Measurements from ENCODE around the gene ZNF608.

ZNF608 gene

DNA sequence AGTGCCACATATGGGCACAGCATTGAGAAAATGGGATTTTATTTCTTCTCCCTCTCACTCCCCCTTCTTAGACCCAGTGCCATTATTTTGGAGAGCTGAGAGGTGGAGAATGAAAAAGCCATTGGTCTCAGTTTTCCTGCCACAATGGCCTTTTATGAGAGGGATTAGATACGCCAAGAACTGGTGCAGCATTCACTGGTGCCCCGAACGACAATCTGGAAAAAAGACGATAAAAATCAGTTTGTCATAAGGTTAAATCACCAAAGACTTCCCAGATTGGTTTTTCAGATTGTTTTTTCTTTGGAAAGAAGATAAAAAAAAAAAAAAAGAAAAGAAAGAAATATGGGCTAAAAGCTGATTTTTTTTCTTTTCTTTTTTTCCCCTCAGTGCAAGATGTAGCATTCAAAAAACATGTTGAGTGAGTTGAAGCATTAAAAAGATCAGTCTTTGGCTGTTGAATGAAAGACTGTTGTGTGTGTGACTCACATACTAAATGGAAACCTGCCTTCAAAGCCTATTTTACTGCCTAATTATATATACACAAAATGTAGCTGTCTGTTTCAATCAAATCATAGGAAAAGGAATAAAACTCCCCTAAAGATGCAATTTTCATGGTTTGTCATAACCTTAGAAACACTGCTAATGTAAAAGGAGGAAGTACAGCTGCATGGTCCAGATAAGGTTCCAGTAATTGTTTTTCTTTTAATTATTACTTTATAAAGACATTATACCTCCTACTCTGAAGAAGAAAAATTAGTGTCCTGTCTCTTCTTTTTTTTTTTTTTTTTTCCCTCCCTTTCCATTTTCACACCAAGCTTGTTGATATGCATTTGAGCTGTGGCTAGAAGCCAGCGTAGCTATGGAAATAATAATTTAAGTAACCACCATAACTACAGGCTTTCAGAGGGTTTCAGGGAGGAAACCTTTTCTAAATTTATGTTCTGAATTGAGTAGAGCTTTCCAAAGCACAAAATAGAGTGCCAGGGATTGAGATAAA is 27.2 kb upstream of the ZNF608 start:
- H3K27ac ChIP-seq (ENCODE audit: low read length), result no peak overlapping the region
- no peaks in the 10 kb centered on the region for H3K9me3 ChIP-seq (ENCODE audit: control insufficient read depth in 2 of 2, low read length in 2 of 2)
- H3K36me3 ChIP-seq (ENCODE audit: control insufficient read depth in 2 of 2, insufficient read depth in 2 of 2, low read length in 2 of 2), result no peaks in the 10 kb centered on the region
- no peak overlapping the region for H3K9ac ChIP-seq (ENCODE audit: low read length in 2 of 2)
- H3K27me3 ChIP-seq (ENCODE audit: control insufficient read depth in 1 of 2, insufficient read depth in 2 of 2, low read length in 2 of 2), result no peaks in the 10 kb centered on the region
- H3K4me3 ChIP-seq (ENCODE audit: low read length in 2 of 2), result no peak overlapping the region
- H3K4me1 ChIP-seq (ENCODE audit: control insufficient read depth, insufficient read depth, low read length), result no peaks in the 10 kb centered on the region

DNA sequence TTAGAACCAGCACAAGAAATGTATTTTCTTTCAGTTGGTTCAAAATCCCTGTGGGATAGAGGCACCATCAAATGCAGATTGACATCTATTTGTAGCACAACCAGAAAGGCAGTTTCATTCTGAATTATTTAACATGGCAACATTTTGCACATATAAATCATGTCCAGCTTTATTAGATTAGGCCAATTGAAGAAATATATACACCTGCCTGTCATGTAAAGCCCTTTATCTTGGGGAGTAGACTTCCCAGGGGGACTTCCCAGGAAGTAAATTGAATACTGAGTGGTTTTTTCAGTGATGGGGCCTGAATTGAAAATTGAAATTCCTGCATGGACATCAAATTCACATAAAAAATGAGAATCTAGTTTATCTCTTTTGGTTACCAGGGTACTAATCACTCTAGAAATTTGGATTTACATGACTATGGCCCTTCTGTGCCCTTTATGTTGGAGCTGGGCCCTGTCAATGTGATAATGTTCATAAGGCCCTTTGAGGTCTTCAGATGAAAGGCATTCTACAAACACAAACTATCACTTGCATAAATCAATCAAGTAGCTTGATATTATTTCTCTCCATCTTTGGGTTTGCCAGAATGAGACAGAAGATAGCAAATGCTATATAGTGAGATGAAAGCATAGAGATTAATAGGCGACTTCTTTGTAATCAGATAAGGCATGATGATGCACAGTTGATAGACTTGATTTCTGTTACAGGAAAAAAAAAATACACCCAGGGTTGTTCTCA is 26.2 kb upstream of the ZNF608 start:
- no peak overlapping the region for H3K9ac ChIP-seq (ENCODE audit: low read length in 2 of 2)
- H3K27me3 ChIP-seq (ENCODE audit: control insufficient read depth in 1 of 2, insufficient read depth in 2 of 2, low read length in 2 of 2), result no peaks in the 10 kb centered on the region
- H3K36me3 ChIP-seq (ENCODE audit: control insufficient read depth in 2 of 2, insufficient read depth in 2 of 2, low read length in 2 of 2), result no peaks in the 10 kb centered on the region
- no peaks in the 10 kb centered on the region for H3K9me3 ChIP-seq (ENCODE audit: control insufficient read depth in 2 of 2, low read length in 2 of 2)
- no peaks in the 10 kb centered on the region for H3K4me1 ChIP-seq (ENCODE audit: control insufficient read depth, insufficient read depth, low read length)
- H3K4me3 ChIP-seq (ENCODE audit: low read length in 2 of 2), result no peak overlapping the region
- no peak overlapping the region for H3K27ac ChIP-seq (ENCODE audit: low read length)

DNA sequence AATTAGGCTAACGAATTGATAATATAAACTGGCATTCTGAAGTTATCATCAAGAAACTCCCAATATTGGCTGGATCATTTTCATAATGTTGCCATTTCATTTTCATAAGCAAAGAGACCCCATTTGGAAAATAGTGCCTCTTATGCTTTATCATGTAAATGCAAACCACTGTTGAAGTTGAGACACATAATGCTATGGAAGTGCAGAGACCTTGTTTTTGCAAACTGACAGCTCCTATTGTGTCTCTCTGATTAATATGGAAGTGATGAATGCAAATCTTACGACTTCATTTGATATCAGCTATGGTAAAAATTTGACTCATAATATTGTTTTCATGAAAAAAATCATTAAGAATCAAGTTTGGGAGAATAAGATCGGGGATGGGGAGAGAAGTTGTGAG is 25.3 kb upstream of the ZNF608 start:
- Histone ChIP-seq H3K4me3 (ENCODE audit: low read length in 2 of 2) (no peak overlapping the region), H3K27ac (ENCODE audit: low read length) (no peak overlapping the region), H3K36me3 (ENCODE audit: control insufficient read depth in 2 of 2, insufficient read depth in 2 of 2, low read length in 2 of 2) (no peaks in the 10 kb centered on the region), H3K27me3 (ENCODE audit: control insufficient read depth in 1 of 2, insufficient read depth in 2 of 2, low read length in 2 of 2) (no peaks in the 10 kb centered on the region), H3K4me1 (ENCODE audit: control insufficient read depth, insufficient read depth, low read length) (no peaks in the 10 kb centered on the region), H3K9me3 (ENCODE audit: control insufficient read depth in 2 of 2, low read length in 2 of 2) (no peaks in the 10 kb centered on the region), H3K9ac (ENCODE audit: low read length in 2 of 2) (no peak overlapping the region)

DNA sequence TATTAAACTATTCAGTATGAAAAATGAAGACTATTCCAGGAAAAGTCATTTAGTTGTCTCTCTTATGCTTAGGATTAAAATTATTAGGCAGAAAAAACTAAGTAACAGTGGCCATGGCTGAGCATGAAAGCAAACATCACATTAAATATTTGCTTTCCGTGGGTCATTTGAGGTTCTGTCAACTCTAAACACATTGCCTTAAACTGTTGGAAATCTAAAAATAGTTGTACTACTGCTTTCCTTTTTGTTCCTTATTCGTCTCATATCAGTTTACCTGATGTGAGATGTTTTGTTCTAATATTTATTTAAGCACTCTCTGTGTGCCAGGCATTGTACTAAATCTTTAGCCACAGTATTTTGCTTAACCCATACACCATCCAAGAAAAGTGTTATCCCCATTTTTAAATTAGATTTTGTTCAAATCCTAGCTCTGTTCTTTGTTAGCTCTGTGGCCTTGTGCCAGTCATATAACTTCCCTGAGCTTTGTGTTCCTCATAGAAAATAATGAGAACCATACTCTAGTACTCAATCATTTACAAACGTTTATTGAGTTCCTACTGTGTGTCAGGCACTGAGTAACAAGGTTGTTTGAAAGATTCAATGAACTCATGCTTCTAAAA is 18.7 kb upstream of the ZNF608 start:
- H3K9ac ChIP-seq (ENCODE audit: low read length in 2 of 2), result no peak overlapping the region
- H3K4me3 ChIP-seq (ENCODE audit: low read length in 2 of 2), result no peak overlapping the region
- H3K36me3 ChIP-seq (ENCODE audit: control insufficient read depth in 2 of 2, insufficient read depth in 2 of 2, low read length in 2 of 2), result no peaks in the 10 kb centered on the region
- no peaks in the 10 kb centered on the region for H3K4me1 ChIP-seq (ENCODE audit: control insufficient read depth, insufficient read depth, low read length)
- H3K27me3 ChIP-seq (ENCODE audit: control insufficient read depth in 1 of 2, insufficient read depth in 2 of 2, low read length in 2 of 2), result no peaks in the 10 kb centered on the region
- H3K27ac ChIP-seq (ENCODE audit: low read length), result no peak overlapping the region
- no peaks in the 10 kb centered on the region for H3K9me3 ChIP-seq (ENCODE audit: control insufficient read depth in 2 of 2, low read length in 2 of 2)

DNA sequence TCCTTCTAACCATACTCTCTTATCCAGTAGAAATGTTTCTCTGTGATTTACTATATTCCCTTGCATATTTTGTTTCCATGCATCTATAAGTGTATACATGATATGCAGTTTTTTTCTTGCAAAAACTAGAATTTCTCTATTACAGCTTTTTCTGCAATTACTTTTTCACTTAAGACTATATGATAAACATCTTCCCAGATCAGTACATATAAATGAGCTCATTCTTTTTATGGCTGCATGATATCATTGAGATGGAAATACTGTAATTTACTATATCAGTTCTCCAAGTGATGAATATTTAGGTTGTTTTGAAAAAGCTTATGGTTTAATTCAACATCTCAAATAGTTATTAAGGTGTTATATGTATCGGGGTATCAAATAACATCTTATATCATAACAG is 18.1 kb upstream of the ZNF608 start:
- no peaks in the 10 kb centered on the region for H3K36me3 ChIP-seq (ENCODE audit: control insufficient read depth in 2 of 2, insufficient read depth in 2 of 2, low read length in 2 of 2)
- no peaks in the 10 kb centered on the region for H3K27me3 ChIP-seq (ENCODE audit: control insufficient read depth in 1 of 2, insufficient read depth in 2 of 2, low read length in 2 of 2)
- H3K27ac ChIP-seq (ENCODE audit: low read length), result no peak overlapping the region
- no peak overlapping the region for H3K4me3 ChIP-seq (ENCODE audit: low read length in 2 of 2)
- H3K9me3 ChIP-seq (ENCODE audit: control insufficient read depth in 2 of 2, low read length in 2 of 2), result no peaks in the 10 kb centered on the region
- H3K9ac ChIP-seq (ENCODE audit: low read length in 2 of 2), result no peak overlapping the region
- no peaks in the 10 kb centered on the region for H3K4me1 ChIP-seq (ENCODE audit: control insufficient read depth, insufficient read depth, low read length)

DNA sequence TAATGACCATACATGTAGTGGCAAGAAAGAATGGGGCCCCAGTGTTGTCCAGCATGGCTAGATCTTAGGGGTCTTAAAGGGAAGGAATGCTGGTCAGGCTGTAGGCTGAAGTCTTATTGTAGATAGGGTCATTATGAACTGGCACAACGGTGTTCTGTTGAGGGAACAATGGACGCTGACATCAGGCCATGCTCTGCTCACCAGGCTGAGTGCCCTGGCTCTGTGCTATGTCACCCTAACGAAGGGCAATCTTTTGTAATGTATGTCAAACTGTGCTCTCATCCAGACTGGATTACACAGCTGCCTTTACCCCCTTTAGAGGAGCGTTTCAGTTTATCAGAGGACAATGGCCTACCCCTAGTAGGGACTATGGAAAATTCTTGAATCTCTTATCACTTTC is 14.6 kb upstream of the ZNF608 start:
- no peaks in the 10 kb centered on the region for H3K4me1 ChIP-seq (ENCODE audit: control insufficient read depth, insufficient read depth, low read length)
- H3K27me3 ChIP-seq (ENCODE audit: control insufficient read depth in 1 of 2, insufficient read depth in 2 of 2, low read length in 2 of 2), result no peaks in the 10 kb centered on the region
- H3K4me3 ChIP-seq (ENCODE audit: low read length in 2 of 2), result no peak overlapping the region
- H3K36me3 ChIP-seq (ENCODE audit: control insufficient read depth in 2 of 2, insufficient read depth in 2 of 2, low read length in 2 of 2), result no peaks in the 10 kb centered on the region
- H3K9me3 ChIP-seq (ENCODE audit: control insufficient read depth in 2 of 2, low read length in 2 of 2), result no peaks in the 10 kb centered on the region
- no peak overlapping the region for H3K9ac ChIP-seq (ENCODE audit: low read length in 2 of 2)
- no peak overlapping the region for H3K27ac ChIP-seq (ENCODE audit: low read length)

DNA sequence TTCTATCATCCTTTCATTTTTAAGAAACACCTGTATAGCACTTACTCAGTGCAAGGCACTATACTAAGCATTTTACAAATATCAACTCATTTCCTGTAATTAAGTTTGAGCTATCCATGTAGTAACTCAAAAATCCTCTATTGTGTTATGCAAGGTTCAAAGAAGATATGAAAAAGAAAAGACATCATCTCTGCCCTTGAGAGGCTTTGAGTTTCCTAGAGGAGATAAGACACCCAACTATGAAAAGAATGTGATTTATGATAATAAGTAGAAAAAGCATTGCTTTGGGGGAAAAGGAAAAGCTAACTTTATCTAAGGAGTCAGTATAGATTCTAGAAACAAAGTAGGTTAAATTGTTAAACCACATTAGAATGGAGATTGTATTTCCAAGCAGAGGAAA is 14.2 kb upstream of the ZNF608 start:
- Histone ChIP-seq H3K36me3 (ENCODE audit: control insufficient read depth in 2 of 2, insufficient read depth in 2 of 2, low read length in 2 of 2) (no peaks in the 10 kb centered on the region), H3K4me3 (ENCODE audit: low read length in 2 of 2) (no peak overlapping the region), H3K27ac (ENCODE audit: low read length) (no peak overlapping the region), H3K9me3 (ENCODE audit: control insufficient read depth in 2 of 2, low read length in 2 of 2) (no peaks in the 10 kb centered on the region), H3K27me3 (ENCODE audit: control insufficient read depth in 1 of 2, insufficient read depth in 2 of 2, low read length in 2 of 2) (no peaks in the 10 kb centered on the region), H3K4me1 (ENCODE audit: control insufficient read depth, insufficient read depth, low read length) (no peaks in the 10 kb centered on the region), H3K9ac (ENCODE audit: low read length in 2 of 2) (no peak overlapping the region)

DNA sequence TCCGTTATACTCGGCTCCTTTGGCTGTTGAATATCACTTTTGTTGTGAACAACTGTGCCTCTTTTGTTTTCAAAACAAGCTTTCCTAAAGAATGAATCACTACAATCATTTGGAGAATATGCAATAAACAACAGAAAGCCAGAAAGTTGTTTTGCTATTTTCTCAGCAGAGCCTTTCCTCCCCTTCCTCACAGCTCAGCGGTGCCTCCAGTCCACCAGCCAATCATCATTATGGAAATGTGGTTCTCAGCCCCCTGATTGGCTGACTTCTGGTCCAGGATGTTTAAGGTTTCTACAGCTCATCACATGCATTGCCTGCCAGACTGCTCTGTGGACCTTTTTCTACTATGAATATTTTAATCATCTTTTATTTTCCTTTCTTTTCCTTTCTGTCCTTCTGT is 9.1 kb upstream of the ZNF608 start:
- H3K27me3 ChIP-seq (ENCODE audit: control insufficient read depth in 1 of 2, insufficient read depth in 2 of 2, low read length in 2 of 2), result no peaks in the 10 kb centered on the region
- no peaks in the 10 kb centered on the region for H3K4me1 ChIP-seq (ENCODE audit: control insufficient read depth, insufficient read depth, low read length)
- no peak overlapping the region for H3K9ac ChIP-seq (ENCODE audit: low read length in 2 of 2)
- H3K4me3 ChIP-seq (ENCODE audit: low read length in 2 of 2), result no peak overlapping the region
- H3K27ac ChIP-seq (ENCODE audit: low read length), result no peak overlapping the region
- no peaks in the 10 kb centered on the region for H3K36me3 ChIP-seq (ENCODE audit: control insufficient read depth in 2 of 2, insufficient read depth in 2 of 2, low read length in 2 of 2)
- no peaks in the 10 kb centered on the region for H3K9me3 ChIP-seq (ENCODE audit: control insufficient read depth in 2 of 2, low read length in 2 of 2)

DNA sequence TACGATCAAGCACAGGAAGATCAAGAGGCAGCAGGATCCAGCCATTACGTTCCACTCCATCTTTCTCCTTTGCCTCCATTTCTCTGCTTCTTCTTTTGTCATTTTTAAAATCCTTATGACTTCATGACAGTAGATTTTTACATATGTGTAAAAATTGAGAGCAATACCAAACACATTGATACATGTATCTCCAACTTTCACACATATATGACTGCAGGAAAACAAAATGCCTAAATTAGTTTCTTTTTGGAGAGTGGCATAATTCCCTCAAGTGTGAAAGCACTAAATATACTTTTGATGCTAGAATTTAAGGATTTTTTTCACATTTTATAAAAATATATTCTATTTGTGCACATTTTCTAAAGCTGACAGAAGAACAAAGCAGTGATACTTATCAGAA is 8.6 kb upstream of the ZNF608 start:
- Histone ChIP-seq H3K4me3 (ENCODE audit: low read length in 2 of 2) (no peak overlapping the region), H3K36me3 (ENCODE audit: control insufficient read depth in 2 of 2, insufficient read depth in 2 of 2, low read length in 2 of 2) (no peaks in the 10 kb centered on the region), H3K27ac (ENCODE audit: low read length) (no peak overlapping the region), H3K9me3 (ENCODE audit: control insufficient read depth in 2 of 2, low read length in 2 of 2) (no peaks in the 10 kb centered on the region), H3K4me1 (ENCODE audit: control insufficient read depth, insufficient read depth, low read length) (no peaks in the 10 kb centered on the region), H3K27me3 (ENCODE audit: control insufficient read depth in 1 of 2, insufficient read depth in 2 of 2, low read length in 2 of 2) (no peaks in the 10 kb centered on the region), H3K9ac (ENCODE audit: low read length in 2 of 2) (no peak overlapping the region)

DNA sequence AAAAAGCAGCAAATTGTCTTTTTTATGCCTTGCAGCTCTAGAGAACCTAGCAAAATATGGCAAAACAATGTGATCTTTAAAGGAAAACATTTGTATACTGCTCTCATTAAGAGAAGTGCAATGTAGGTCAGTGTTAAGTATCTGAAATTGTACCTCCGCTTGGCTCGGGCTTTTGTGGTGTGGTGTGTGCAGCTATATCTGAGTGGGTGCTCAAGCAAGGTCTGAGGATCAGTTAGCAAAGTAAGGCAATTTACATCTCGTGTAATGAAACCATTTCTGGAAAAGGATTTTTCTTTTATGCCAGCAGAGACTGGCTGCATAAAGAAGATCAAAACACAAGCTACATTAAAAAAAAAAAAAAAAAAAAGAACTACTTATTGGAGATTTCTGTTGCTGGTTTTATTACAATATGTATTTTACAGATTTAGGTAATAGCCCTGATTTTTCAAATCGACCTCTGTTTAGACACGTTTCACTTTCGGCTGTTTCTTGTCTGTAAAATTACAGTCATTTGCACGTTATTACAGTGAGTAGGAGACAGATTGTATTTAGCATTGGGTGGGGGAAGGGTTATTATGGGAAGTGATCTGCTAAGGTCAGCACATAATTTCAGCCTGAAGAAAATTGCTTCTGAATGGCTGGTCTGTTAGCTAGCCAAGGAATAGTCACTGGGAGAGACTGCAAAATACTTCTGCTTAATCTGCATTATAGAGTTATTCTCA is 7.9 kb upstream of the ZNF608 start:
- no peak overlapping the region for H3K9ac ChIP-seq (ENCODE audit: low read length in 2 of 2)
- no peaks in the 10 kb centered on the region for H3K36me3 ChIP-seq (ENCODE audit: control insufficient read depth in 2 of 2, insufficient read depth in 2 of 2, low read length in 2 of 2)
- no peak overlapping the region for H3K27ac ChIP-seq (ENCODE audit: low read length)
- H3K27me3 ChIP-seq (ENCODE audit: control insufficient read depth in 1 of 2, insufficient read depth in 2 of 2, low read length in 2 of 2), result no peaks in the 10 kb centered on the region
- no peaks in the 10 kb centered on the region for H3K9me3 ChIP-seq (ENCODE audit: control insufficient read depth in 2 of 2, low read length in 2 of 2)
- H3K4me3 ChIP-seq (ENCODE audit: low read length in 2 of 2), result no peak overlapping the region
- H3K4me1 ChIP-seq (ENCODE audit: control insufficient read depth, insufficient read depth, low read length), result no peaks in the 10 kb centered on the region
